DMS79 (cell line): ENCODE measurements around the gene CD69.

ENCODE experiments used
- DNase-seq: peaks from one replicate; lab custom pipeline; 2025; lab: John Stamatoyannopoulos, UW

Gene CD69

DNA sequence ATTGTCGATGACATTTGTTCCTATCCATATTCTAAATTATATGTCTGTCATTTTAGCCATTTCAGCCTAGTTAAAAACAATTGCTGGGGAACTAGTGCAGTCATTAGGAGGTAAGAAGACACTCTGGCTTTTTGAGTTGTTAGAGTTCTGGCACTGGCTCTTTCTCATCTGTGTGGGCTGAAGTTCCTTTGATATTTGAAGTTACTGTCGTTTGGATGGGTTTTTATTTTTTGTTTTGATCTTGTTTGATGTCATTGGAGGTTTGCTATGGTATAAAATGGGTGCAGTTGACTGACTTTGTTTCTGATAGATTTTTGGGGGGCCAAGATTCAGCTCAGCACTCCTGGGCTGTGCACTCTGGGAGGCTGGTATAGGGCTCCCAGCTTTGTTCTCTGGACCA is 20.7 kb upstream of the CD69 start:
- no peak for DNase-seq

DNA sequence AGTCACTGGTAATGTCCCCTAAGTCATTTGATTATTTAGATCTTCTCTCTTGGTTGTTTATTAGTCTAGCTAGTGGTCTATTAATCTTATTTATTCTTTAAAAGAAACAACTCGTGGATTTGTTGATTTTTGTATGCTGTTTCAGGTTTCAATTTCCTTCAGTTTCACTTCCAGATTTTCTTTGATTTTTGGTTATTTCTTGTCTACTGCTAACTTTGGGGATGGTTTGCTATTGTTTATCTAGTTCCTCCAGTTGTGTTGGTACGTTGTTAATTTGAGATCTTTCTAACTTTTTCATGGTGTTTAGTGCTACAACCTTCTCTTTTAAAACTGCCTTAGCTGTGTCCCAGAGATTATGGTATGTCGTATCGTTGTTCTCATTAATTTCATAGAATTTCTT is 18.5 kb upstream of the CD69 start:
- DNase-seq = no peak

DNA sequence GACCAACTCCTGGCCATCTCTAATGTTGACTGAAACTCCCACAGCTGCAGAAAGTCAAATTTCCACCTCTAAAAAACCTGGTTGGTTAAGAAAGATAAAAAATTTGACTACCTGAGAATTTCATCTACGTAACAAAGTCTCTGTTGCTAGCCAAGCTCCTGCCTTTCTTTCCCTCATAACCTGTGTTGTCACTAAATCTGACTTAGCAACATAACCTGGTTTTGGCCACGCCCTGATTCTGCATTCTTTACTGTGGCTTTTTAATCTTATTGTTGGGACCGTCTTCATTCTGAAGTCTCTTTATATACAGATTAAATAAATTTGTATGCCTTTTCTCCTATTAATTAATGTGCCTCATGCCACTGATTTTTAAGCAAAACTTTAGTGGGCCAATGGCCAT is 16.1 kb upstream of the CD69 start:
- no peak for DNase-seq

DNA sequence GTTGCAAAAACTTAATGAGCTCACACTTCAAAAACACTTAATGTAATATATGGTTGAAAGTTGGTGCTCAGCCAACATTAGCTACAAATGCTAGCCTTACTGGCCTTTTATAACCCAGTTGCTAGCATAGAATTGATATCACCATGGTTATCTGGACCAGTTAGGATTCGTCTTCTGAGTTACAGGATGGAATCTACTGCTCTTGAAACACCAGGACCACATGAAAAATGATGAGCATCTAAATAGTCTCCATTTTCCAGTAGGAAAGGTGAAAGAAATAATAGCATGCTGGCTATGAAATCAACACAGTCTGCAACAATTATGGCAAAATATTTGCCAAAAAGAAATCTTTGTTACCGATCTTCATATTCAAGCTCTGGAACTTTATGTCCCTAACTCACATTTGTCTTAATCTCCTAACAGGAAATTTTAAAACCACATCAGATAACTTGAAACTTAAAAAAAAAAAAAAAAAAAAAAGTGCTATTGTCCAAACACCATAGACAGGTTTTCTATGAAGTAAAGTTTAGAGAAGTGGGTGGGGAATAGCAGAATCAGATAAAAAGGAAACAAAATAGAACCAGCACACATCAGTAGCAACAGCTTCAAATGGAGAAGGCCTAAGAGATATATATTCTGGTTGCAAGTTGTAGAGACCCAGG is 12.6 kb upstream of the CD69 start:
- no peak for DNase-seq

DNA sequence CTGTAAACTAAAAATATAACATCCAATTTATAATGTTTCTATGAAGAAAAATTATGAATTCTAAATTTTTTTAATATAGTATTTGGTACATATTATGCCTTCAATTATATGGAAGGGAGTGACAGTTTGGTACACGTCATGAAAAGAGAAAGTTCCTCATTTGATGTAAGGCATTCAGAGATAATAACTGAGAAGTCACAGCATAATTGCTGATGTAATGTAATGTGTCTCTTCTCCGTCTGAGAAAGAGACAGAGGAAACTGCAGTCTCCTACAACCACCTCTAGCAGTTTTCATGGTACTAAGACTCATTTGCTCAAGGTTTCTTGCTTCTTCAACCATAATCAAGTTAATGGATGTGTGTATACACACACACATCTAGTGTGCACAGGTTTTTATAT is 2.3 kb upstream of the CD69 start:
- no peak for DNase-seq

DNA sequence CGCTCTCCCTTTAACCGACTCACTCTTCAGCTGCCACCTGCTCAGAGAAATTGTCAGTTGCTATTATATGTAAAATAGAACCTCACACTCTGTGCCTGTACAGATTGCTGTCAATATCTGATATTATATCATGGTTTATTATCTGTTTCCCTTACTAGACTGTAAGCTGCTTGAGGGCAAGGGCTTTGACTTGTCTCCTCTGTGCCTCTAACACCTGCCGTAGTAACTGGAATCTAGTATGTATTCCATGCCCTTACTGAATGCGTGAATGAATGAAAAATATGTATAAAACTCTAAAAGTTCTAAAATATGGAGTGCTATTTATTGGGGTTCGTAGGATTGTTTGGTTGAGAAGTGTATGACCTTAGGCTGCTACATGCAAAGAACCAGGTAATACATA is 1.7 kb upstream of the CD69 start:
- no peak for DNase-seq

DNA sequence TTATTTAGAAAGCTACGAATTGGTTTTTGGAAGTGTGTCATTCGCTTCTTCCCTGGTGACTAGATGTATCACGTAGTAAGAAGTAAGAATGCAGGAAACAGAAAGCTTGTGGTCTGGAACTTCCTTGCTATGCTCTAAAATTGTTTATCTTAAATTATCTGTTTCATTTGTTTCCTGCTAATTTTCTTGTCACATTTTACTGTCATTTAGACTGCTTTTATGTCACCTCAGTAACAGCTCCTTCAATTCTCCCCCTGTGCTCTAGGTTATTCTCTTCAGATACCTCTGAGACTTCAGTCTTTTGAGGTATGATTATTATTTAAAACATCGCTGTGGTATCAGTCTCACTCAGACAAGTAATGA is 699 bp upstream of the CD69 start:
- DNase-seq = no peak

DNA sequence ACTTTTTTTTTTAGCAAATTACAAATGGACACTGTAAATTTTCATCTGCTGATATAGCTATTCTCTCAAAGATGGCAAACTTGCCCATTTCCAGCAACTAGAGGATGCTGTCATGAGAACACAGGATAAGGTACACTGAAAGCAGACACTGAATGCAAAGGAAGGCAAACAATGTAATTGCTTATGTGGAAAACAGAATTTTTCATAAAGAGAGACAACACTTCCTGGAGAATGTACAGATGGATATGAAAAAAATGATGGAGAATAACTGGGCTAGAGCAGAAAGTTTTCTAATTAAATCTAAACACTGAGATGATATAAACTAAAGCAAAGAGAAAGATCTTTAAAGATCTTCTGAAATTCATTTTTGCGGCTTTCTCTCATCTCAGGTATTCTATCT is 581 bp downstream of the CD69 start:
- no peak for DNase-seq

DNA sequence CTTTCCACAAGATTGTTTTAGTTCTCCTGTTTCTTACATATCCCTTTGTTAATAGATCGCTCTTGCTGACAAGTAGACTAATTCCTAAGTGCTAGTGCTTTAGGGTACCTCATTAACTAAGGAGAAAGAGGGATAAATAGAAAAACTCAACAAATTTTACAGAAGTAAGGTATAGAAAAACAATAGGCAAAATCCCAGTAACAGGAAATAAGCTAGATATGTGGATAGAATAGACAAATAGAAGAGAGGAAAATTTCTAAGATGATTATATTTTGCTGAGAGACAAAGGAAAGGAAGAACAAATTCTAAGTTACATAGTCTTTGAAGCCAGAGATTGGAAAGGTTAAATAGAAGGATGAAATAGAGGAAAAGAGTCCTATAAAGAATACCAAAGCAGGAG is 1.0 kb downstream of the CD69 start:
- DNase-seq = no peak

DNA sequence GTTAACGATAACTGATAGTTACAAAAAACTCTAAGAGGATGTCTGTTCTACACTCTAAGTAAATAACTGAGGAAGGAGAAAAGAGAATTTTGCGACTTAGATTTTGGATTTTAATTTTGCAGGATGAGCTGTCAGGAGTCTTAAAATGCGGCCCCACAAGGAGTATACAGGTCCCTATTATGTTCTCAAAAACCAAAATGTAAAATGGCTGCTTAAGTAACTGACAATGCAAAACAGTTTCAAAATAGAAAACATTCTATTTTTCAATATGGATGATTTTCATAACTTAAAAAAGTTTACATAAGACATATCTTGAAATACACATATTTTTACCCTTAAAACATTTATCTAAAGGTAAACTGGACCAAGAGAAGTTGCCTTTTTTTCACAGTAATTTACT is 2.6 kb downstream of the CD69 start:
- no peak for DNase-seq

DNA sequence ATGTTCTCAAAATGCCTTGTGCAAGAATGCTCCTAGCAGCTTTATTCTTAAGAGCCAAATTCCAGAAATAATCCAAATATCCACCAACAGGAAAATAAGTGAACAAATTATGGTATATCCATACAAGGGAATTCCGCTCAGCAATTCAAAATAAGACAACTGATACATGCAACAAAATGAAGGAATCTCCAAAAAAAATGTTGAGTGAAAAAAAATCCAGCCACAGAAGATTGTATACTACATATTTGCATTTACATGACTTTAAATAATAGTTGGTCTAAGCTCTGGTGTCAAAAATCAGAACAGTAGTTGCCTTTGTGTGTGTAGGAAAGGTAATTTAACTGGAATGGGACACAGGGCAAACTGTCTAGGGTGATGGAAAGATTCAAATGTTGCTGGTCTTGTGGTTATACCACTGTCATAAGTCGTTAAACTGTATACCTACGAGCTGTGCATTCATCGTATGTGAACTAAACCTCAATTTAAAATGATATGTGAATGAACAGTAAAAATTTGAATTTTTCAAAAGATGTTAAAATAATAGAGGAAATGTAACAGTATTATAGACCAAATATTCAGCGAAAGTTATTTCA is 3.2 kb downstream of the CD69 start:
- no peak for DNase-seq

DNA sequence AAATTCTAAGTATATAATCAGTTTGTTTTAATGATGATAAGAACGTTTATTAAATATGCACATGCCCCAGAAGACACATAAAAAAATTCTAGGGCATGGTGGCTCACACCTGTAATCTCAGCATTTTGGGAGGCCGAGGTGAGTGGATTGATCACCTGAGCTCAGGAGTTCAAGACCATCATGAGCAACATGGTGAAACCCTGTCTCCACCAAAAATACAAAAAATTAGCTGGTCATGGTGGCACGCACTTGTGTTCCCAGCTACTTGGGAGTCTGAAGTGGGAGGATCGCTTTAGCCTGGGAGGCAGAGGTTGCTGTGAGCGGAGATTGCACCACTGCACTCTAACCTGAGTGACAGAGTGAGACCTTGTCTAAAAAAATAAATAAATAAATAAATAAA is 4.0 kb downstream of the CD69 start:
- DNase-seq = no peak

DNA sequence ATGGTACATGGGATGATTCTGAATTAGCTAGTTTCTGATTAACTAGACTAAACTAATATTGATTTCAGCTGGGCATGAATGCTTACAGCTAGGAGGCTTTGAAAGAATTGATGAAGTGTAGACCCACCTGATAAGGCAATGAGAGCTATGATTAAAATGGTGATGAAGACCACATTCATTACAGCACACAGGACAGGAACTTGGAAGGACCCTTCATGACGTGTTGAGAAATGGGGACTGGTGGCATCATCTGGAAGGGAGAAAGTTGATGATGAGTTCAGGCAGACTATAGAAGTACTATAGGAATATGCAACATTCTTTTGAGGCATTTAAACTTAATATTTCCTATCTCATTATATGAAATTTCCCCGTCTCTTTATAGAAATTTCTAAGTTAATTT is 4.5 kb downstream of the CD69 start:
- DNase-seq = no peak

DNA sequence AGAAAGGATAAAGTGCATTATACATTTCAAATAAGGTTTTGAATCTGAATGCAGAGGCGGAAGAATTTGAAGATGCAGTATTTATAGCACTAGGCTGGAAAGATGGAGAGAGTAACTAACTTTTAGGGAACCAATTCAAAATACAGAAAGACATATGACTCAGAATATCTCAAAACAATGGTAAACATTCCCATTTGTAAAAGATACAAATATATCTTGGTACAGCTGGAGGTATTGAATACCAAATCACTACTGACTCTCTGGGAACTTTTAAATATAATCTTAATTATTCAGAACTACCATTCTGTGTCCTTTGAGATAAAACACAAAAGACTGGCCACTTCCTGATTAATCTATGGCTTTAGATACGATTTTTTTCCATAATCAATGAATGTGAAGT is 5.1 kb downstream of the CD69 start:
- DNase-seq = no peak

DNA sequence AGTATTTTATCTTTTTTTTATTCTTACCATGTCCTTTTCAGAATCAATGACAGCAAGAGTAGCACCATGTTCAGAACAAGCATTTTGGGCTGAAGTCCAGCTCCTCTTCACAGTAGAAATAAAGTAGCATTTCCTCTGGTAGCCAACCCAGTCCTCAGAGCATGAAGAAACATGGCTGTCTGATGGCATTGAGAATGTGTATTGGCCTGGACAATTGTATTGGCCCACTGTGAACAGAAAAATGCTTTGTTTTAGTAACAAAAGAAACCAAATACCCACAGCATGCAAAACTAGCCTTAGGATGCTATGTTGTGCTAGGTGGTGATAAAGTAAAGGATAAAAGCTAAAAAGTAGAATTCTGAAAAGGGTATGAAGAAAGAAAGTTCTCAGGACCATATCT is 5.7 kb downstream of the CD69 start:
- no peak for DNase-seq

DNA sequence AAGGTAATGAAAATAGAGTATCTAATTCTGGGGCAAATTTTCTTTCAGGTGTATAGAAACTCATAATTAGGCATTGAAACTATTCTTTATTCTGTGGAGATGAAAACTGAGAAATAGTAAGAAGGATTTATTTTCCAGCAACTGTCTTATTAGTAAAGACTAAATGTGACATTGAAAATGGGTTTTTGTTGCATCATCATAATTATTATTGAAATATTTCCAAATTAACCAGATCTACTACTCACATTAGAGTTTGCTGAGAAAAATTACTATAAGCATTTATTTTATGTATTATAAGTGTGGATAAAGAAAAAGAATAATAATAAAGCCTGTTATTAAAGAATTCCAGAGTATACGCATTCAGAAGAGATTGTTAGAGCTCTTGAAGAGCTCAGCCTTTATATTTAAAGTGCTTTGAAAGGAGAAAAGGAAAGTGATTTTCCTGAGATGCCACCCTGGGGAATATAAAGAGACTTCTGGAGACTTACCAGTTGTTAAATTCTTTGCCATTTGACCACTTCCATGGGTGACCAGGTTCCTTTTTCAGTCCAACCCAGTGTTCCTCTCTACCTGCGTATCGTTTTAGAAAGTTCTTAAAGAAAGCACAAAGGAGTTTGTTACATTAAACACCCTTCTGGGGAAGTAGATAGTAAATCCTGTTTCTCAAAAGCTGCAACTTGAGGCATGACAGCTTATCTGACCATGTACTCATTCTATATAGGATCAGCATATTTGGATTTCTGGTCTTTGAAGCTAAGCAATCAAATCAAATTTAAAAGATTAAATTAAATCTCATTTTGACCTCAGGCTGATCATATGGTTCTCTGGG is 6.4 kb downstream of the CD69 start:
- DNase-seq = no peak

DNA sequence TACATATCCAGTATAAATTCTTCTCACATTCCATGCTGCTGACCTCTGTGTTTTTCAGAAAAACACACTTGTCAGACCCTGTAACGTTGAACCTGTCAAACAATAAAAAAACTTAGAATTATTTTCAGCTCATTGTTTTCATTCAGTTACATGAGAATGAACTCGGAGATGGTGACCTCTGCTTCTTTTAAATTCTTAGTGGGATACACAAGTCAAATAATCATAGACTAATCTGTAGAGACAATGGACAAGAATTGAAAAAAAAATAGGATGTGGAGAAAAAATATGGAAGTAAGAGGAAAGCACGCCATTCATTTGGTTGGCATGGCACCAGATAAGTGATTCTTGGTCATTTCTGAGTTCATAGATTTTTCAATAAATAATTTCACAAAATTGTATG is 7.2 kb downstream of the CD69 start:
- no peak for DNase-seq

DNA sequence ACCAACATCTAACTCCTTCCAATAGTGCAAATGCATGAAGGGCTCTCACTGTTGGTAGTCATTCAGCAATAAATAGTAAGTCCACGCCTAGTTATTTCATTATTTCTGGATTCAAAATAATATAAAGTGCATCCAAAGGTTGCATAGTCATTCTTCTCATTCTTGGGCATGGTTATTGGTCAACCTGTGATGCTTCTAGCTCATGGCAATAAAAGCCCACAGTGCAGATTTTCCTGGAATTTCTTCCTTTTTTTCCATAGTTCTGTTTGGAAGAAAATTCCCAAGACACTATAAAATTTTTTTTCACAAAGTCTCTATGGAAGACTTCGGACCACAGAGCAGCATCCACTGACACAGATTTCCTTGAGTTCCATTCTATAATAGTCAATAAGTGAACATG is 7.6 kb downstream of the CD69 start:
- DNase-seq = no peak

DNA sequence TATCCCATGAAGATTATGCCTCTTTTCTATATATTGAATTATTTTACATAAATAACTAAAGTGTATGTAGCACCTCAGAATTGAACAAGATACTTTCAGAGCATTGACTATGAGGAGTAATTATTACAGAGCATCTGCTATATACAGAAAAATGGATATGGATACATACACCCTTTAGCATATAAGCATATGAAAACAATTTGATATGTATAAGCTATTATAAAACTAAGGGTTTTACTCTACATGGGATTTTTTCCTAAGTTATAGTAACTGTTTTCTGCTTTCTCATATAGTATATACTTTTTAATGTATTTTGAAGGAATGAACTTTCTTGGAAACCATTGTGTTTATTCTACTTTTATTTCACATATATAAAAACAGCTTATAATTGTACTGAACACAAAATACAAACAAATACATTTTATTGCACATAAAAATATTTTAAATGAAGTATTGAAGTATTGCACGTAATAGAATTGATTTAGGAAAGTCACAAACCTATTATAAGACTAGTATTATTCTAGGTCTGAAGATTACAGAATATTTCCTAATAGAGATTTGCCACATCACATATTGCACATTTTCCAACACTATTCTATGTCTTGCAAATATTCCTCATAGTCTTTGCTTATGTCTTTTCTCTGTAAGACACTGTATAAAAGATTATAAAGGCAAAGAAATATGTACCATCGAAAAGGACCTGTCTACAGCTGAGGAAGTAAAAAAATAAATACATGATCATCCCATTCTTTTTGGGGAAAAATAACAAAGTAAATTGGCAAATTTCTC is 8.4 kb downstream of the CD69 start:
- no peak for DNase-seq

DNA sequence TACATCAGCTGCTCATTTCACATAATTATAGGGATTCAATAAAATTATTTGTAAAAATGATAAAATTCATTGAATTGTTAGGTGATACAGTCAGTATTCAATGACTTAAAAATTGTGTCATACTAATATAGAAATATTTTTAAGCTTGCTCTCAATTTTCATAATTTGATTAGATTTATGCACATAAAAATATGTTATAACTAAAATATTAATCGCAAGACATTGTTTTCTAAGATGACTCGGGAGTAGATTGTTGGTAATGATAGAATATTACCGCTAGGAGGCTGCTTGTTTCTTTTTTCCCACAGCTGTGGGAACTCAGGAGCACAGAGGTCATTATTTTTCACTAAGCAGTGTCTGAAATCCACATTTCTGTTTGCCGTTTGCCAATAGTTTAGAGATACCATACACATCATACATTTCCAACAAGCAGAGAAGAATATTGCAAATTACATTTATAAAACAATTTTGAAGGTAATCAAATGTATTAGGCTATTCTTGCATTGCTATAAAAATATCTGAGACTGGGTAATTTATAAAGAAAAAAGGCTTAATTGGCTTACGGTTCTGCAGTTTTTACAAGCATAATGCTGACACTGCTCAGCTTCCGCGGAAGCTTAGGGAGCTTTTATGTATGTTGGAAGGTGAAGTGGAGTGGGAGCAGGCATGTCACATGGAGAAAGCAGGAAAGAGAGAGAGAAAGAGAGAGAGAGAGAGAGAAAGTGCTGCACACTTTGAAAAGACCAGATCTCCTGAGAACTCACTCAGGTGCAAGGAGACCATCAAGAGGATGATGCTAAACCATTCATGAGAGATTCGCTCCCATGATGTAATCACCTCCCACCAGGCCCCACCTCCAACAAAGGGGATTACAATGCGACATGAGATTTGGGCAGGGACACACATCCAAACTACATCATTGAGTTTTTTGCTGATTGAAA is 9.2 kb downstream of the CD69 start:
- DNase-seq = no peak

DNA sequence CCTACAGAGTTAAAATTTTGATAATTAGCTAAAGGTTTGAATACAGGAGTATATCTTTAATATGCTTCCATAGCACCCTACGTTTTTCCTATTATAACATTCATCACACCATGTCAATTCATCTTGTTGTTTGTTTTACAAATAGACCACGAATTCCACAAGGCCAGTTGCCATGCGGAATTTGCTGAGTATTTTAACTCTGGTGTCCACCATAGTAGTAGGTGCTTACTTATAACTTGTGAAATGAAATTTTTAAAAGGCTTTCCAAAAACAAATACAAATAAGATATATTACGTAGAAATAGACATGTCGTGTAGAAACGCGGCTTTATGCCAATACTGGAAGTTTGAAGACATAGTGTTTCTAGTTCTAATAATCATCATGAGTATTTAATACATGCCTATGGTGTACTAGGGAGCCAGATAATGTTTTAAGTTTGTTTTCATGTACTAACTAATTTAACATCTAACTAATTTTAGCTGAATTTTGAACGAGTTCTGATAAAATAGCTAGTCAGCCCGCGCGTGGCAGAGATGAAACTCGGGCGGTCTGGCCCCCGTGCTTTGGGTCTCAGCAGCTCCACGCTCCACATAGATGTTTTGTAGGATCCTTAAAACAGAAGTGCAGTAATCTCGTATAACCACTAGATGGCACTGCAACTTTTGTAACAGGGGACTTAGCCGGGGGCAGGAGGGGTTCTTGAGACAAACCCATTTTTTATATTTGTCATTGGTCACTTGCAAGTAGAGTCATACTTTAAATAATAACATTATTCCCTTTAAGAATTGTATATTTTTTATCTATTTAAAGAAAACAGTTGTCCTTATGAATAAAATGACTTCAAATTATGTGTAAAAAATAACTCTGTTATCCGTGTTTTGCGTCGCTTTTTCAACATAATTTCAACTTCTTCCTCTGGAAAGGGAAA is 10.2 kb downstream of the CD69 start:
- no peak for DNase-seq
